SH-SY5Y (cell line): ENCODE measurements around the gene DHX35.

Source experiments
- GATA2 ChIP-seq: IDR thresholded peaks from 2 replicates; pipeline ENCODE4 v1.6.1; 2011; ENCODE audit warnings: mild to moderate bottlenecking, low read depth, low read length
- GATA3 ChIP-seq: IDR thresholded peaks from 2 replicates; pipeline ENCODE4 v1.6.1; 2011; ENCODE audit warnings: low read depth, mild to moderate bottlenecking, low read length, moderate library complexity

The DHX35 gene

DNA sequence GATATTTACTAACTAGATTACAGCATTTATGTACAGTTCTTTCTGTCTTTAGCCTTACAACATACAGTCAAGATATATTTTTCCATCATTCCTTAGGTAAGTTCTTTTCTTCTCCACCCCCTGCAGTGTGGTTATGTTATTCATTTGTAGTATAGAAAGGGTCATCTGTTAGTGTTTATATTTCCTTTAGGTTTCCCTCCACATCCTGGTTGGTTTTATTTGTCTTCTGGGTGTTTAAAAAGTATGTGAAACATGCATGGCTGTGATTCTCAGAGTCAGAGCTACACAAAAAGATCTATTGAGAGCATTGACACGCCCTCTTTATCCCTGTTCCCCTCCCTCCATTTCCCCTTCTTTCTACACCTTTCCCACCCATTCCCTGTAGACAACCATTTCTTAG, 20.1 kb downstream of the DHX35 start:
- no peak for TF ChIP-seq GATA2
- TF ChIP-seq GATA3: no peak

DNA sequence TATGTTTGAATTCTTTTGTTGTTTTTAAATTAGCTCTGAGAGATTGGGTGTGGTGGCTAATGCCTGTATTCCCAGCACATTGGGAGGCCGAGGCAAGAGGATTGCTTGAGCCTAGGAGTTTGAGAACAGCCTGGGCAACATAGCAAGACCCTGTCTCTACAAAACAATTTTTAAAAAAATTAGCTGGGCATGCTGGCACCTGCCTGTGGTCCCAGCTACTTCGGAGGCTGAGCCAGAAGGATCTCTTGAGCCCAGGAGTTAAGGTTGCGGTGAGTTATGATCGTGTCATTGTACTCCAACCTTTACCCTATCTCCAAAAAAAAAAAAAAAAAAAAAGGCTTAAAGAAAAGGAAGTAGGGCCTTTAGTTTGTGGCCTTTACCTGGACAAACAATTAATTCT, 22.9 kb downstream of the DHX35 start:
- TF ChIP-seq GATA2 (no peak), GATA3 (no peak)

DNA sequence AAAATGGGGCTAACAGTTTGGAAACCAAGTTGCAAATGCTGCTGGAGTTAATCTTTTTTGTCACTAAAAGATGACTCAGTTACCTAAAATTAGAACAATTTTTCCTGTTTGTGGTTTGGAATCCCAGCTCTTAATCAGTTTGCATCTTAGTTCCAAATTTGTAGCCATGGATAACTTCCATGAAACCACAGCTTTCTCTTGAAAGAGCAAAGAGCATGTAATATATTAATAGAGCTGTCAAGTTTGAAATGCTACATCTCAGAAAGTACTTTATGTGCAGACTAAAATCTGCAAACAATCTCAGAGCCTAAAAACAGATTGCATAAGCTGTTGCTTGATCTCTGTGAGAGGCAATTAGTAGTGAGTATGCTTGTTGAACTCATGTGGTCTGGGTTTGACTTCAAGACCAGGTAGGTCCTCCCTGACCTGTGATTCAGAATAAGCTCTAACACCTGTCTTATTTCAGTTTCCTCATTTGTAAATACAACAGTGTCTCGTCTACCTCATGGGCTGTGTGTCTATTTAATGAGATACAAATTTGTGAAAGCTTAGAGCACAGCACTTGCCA, 23.5 kb downstream of the DHX35 start:
- no peak for TF ChIP-seq GATA2
- TF ChIP-seq GATA3: no peak

DNA sequence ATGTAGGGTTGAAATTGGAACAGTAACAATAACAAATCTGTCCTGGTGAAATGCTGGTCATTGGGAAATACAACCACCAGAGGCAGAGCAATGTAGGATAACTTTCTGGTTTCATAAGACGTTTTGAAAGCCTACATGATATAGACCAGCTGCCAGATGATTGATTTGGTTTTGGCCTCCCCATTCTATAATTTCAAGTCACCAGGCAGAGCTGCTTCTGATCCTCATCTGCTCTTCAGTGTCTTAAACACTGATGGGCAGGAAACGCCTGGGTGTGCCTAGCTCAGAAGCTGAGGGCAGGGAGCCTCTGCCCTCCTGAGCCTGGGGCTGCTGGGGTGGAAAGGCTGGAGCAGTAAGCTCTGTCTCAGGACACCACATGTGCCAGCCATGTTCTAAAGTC, 24.5 kb downstream of the DHX35 start:
- TF ChIP-seq GATA3 (no peak), GATA2 (no peak)

DNA sequence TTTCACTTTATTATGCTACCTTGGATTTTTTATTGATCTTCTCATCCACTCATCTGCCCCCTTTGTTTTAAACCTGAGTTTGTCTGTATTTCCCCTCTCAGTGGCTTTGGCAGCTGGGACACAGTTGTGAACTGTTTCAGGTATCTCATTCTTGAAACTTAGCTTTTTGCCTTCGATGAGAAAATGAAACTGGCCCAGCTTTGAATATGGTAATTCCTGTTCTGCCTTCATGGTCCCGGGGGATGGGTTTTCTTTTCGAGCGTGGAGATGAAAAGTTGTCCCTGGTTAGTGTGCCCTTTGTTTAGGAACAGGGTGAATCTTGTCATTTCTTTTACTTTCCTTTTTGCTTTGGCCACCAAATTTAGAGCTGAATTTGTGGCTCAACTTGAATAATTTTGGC, 25.6 kb downstream of the DHX35 start:
- TF ChIP-seq GATA3: no peak
- no peak for TF ChIP-seq GATA2

DNA sequence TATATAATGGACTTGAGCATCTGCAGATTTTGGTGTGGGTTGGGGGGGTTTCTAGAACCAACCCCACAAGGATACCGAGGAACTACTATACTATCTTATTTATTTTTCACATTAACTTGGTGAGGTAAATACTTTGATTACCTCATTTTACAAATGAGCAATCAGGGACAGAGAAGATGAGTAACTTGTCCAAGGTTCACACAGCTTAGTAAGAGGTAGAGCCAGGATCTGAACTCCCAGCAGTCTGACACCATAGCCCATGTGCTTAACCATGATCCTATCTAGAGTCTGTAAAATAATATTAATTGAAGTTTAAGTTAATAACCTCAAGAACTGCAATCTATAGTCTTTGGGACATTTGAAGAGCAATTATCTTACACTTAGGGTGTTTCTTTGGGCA, 28.6 kb downstream of the DHX35 start:
- TF ChIP-seq GATA3: no peak
- TF ChIP-seq GATA2: no peak

DNA sequence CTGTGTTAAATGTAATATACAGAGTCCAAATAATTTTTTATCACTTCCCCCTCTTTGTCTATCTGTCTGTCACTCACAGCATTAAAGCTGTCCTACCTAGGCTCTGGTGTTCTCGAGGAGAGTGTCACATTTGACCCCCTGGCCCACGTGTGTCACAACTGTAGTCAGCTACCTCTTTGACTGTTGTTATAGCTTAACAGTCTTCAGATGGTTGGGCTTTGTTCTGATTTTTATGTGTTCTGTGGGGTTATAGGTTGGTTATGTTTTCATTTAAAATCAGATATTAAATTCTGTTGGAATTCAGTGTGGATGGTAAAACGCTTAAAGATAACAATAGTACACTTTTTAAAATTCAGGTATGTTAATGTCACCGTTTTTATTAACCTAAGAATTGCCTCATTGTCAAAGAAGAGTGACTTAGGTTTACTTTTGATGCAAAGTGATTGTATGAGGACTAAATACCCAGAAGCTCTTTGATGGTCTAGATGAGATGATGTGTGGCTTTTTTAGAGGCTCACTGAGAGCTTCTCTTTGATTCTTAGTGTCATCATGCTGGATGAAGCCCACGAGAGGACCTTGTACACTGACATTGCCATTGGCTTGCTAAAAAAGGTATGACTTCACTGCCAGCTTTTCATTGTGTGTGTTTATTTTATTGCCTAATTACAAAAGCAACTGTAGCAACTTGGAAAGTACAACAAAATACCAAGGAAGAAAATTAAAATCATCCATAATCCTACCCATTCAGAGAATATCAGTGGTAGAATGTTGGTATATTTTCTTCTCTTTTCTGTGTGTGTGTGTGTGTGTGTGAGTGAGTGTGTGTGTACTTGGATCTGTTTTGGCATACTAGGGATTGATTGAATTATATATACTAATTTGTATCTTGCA, 29.9 kb downstream of the DHX35 start:
- TF ChIP-seq GATA2 (no peak), GATA3 (no peak)

DNA sequence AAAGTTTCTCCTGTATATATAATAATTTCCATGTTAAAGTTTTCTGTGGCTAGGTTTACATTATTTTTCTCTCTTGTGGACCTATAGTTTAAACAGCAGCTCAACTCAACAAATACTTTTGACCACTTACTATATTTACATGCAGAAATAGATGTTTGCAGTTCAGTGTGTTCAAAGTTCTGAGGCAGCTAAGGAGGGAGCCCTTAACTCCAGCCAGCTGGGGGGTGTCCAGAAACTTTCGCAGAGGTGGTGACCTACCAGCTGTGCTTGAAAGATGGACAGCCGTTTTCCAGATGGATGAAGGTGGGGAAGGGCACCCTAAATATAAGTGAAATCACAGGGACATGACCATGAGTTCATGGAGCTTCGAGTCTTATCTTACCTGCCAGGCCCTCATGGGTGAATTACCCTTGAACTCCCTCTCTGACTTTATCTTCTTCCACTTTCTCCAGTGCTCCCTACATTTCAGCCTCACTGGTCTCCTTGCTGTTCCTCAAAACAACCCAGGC, 33.4 kb downstream of the DHX35 start:
- TF ChIP-seq GATA2 (no peak), GATA3 (no peak)

DNA sequence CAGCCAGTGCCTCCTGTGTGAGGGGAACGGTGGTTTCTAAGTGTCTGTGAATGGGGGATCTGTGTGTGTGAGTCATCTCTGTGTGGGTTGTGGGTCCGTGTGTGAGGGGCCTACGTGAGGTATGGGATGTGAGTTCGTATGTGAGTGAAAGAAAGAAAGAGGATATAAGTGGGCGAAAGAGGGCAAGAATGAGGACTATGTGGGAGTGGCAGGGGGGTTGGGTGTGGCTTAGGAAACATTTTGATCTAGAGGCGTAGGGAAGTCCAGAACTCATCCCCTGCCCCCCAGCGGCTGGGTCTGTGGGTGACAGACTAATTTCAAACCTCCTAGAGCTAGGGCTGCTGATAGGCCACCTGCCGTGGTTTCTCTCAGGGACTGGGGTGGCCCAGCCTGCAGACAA, 35.5 kb downstream of the DHX35 start:
- TF ChIP-seq GATA3: no peak
- TF ChIP-seq GATA2: no peak

DNA sequence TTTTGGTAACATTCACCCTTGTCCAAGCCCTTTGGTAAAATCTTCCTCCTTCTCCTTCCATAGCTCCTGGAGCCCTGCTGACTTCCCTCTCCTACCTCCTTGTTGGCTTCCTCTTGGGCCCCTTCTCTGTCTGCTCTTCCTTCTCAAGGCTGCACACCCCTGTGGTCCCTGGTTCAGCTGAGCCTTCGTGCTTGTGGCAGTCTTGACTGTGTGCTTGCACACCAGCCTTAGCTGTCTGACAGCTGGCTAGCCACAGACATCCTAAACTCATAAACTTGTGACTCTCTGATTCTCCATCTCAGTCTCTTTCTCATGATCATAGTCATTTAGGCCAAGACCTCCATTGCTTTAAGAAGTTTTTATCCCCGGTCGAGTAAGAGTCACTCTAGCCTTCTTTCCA, 37.1 kb downstream of the DHX35 start:
- TF ChIP-seq GATA2: no peak
- TF ChIP-seq GATA3: no peak

DNA sequence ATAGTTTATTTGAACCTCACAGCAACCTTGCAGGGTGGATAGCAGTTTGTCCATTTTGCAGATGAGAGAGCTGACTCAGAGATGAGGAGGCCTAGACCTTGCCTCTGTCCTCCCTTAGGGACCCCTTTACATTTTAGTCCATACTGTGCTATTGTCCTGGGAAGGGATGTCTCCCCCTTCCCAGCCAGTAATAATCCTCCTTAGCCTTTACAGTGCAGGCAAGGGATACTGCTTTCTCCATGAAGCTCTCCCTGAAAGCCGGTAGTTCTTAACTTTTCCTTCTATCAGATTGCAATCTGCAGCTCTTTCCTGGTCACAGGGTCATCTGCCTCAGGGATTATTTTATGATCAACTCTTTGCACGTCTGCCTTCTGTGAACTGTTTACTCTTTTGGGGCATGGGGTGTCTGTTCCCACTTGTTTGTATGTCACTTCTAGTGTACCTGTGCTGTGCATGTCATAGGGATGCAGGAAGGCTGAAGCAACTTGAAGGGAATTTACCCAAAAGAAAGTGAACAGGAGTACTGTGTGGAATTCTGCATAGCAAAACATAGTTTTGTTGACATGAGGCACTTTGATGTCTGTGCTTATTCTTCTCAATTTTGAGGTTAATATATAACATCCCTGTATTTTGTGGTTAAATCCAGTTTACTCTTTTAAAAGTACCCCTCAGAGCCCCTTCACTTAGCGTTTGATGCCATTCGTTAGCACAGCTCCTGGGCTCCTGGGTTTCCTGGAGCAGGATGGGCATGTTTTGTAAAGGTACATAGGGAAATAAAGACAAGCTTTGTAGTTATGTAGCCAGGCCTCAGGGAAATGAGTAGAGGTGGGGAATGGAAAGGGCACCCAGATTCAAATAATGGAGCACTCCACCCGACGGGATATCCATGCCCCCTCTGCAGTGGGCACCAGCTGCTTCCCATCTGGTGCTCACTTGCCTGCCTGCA, 38.1 kb downstream of the DHX35 start:
- TF ChIP-seq GATA3: no peak
- no peak for TF ChIP-seq GATA2

DNA sequence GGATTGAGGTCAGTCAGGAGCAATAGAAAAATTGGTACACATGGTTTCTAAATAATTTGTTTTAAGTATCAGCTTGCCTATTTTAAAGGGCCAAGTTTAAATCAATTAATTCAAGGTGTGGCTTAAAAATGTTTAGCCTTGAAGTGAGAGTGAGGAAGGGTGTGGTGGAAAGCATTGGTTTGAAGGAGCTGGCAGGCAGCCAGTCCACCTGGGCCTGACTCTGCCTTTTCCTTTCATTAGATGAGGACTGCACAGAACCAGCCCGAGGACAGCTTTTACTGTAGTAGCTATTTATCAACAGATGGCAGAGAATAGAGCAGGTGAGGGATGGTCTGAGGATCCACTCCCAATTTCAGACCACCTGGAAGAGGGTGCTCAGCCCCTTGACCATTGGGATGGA, 42.4 kb downstream of the DHX35 start:
- no peak for TF ChIP-seq GATA2
- TF ChIP-seq GATA3: no peak

DNA sequence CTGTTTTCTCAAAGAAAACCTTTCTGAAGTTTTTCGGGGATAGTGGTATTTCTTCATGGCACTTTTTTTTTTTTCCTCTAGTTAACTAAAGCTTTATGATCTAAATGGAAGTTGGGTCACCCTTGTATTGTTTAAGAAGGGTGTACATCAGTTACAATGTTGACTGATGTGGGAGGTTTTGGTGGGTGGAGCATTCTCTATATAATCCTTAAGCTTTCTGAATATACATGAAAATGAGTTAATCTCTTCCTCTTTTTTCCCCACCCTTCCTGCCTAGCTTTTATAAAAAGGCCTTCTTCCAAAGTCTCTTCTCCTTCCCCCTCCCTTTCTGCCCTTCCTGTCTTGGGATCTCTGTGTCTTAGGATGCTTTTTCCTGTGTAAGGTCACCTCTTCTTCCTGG, 47.2 kb downstream of the DHX35 start:
- no peak for TF ChIP-seq GATA2
- TF ChIP-seq GATA3: no peak

DNA sequence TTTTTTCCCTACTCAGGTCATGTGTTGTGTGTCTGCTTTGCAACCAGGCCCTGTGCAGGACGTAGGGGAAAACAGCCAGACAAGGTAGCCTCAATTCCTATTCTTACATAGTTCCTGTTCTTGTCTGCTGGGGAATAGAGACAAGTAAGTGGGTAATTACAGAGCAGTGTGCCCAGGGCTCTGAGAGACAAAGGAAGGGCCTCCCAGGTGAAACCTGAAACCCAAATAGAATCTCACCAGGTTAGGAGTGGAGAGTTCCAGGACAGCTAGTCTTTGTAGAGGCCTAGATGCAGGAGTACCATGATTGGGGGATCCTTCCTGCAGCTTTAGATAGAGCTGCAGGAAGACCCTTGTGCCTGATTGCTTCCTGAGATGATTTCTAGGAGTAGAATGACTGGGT, 48.4 kb downstream of the DHX35 start:
- no peak for TF ChIP-seq GATA2
- no peak for TF ChIP-seq GATA3

DNA sequence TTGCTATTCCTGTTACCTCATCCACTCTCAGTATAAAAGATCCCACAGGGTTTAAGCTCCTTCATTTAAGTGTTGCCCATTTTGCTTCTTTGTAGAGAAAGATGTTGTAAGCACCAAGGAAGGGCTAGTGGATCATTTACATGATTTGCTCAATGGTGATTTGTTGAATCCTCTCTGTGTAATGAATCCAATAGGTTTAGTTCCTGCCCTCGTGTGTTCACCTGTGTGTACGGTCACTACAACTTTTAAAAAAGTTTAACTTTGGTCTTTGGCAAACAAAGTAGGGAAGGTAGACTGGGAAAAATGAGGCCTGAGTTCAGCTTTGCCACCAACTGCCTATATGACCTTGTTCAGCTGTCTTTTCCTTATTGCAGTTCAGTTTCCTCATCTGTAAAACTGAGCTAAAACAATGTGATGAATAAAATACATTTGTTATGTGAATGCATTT, 51.5 kb downstream of the DHX35 start:
- TF ChIP-seq GATA2: no peak
- no peak for TF ChIP-seq GATA3
